HT-29 (cell line): ENCODE data around the gene SPPL2B. TPM values are rescaled to one million over a fixed set of nuclear protein-coding genes. Genes with fewer than 3 reads are reported as not detected.
"Not testable (repeated sequence)": the region's sequence is repeated elsewhere in the genome, so short reads cannot be mapped to it uniquely, and the experiment has no call there.

Experiments used
- DNase-seq: peaks from one replicate; pipeline ENCODE4 v3.0.0-alpha.2; 2015; ENCODE audit warnings: low spot score
- total RNA-seq: library from RNA; depleted of rRNA; stranded (reverse); fragments of >200 nt; shearing (Covaris generic); gene quantifications from 2 replicates; pipeline ENCODE4 v1.2.3, GENCODE V29; 2014; rRNA removed

Gene SPPL2B, protein sequence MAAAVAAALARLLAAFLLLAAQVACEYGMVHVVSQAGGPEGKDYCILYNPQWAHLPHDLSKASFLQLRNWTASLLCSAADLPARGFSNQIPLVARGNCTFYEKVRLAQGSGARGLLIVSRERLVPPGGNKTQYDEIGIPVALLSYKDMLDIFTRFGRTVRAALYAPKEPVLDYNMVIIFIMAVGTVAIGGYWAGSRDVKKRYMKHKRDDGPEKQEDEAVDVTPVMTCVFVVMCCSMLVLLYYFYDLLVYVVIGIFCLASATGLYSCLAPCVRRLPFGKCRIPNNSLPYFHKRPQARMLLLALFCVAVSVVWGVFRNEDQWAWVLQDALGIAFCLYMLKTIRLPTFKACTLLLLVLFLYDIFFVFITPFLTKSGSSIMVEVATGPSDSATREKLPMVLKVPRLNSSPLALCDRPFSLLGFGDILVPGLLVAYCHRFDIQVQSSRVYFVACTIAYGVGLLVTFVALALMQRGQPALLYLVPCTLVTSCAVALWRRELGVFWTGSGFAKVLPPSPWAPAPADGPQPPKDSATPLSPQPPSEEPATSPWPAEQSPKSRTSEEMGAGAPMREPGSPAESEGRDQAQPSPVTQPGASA
- 85.0 and 121 TPM in 2 replicates for total RNA-seq

GRCh38 chr19:2328401-2329148 is at the start of gene SPPL2B, which contains the start of gene LSM7:
Gene SPPL2B (plus strand): TSS chr19:2328684. CDS start chr19:2328710, 26 bp downstream.
Gene LSM7 (minus strand): TSS chr19:2328586. CDS start chr19:2328566, 20 bp downstream.
- DNase-seq: peak; percentile 76

DNA sequence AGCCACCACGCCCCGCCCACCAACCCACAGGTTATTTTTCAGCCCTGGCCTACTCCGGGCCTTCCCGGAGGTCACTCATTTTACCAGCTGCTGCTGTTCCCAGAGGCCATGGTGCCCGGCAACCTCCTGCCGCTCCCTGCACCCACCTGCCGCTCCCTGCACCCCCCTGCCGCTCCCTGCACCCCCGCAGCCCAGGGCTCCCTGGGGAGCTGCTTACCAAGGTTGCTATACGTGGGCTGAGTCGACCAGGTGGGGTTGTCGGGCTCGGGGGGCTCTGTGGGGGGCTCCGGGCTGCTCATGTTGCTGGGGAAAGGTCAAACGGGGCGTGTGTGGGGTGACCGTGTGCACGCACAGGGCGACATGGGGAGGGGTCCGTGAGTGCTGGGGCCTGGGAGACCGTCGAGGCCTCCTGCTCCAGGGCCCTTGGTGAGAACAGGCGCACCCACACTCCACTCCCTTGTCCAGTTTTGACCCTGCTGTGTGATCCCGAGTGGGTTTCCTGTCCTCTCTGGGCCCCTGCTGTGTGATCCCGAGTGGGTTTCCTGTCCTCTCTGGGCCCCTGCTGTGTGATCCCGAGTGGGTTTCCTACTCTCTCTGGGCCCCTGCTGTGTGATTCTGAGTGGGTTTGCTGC is 47.7 kb upstream of the SPPL2B start:
- DNase-seq: no peak

GRCh38 chr19:2281265-2282061 is 47.0 kb upstream of the SPPL2B start:
- not testable (repeated sequence) for DNase-seq

DNA sequence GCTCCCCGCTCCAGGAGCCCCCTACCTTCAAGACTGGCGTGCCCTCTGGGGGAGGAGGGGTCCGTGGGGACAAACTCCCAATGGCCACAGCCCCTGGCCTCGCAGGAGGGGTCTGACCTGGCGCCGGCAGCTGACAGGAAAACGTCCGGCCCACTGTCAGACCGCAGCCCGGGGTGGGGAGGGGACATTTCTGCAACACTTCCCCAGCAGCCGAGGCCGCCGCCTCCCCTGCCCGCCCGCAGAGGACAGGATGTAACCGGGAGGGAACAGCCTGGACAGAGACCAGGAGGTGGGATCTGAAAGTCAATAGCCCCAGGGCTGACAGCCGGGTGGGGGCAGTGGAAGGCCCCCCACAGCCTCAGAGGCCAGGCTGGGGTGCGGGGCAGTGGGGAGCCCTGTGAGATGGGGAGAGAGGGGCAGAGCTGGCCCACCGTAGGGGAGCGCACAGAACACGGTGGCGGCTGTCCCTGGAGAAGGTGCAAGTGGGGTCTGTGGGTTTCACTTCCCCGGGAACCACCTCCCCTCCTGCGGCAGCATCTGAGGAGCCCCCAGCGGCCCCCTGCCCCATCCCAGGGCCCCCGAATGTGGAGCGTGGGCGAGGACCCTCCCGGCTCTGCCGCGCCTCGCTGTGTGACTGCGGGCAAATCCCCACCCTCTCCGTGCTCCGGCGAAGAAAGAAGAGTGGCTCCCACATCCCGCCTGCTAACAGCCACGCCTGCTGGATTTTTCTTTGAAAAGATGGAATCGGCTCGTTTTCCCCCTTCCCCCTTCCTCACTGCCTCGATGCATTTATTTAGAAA is 46.2 kb upstream of the SPPL2B start, which contains the start of gene PEAK3:
Gene PEAK3 (minus strand): TSS at position 114 of the 800 bp plus-strand sequence. CDS start 1,244 bp downstream, outside the sequence.
- DNase-seq: no peak

GRCh38 chr19:2282862-2283237 is 45.6 kb upstream of the SPPL2B start:
- no peak for DNase-seq

GRCh38 chr19:2283835-2284507 is 44.5 kb upstream of the SPPL2B start:
- DNase-seq: no peak

GRCh38 chr19:2286402-2287140 is 41.9 kb upstream of the SPPL2B start:
- DNase-seq: no peak

DNA sequence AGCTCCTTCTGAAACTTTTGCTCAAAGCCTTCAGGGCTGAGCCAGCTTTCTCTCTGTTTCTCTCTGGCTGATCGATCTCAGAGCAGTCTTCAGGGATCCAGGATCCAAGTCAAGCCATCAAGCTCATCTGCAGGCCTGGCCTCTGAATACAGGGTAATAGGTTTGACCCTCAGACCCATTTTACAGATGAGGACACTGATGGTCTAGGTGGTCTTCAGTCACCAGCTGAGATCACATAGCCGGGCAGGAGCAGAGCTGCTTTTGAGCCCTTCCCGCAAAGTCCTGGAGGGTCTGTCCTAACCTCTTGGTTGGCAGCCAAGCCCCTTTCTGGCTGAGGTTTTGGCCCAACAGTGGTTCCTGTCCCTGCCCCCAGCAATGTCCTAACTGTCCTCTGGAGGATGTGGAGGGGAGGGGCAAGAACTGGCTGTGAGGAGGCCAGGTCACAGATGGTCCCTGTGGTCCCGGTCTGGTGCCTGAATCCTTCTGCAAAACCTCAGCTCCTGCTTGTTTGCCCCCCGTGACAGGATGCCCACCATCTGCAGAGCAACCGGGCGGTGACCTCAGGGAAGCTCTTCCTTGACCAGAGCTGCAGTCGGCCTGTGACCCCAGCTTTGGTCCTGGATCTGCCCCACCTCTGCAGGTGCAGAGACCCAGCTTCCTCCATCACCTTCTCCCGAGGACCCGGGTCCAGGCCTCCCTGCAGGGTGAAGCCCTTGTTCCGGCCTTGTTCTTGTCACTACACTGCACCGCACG is 40.7 kb upstream of the SPPL2B start:
- DNase-seq: no peak

DNA sequence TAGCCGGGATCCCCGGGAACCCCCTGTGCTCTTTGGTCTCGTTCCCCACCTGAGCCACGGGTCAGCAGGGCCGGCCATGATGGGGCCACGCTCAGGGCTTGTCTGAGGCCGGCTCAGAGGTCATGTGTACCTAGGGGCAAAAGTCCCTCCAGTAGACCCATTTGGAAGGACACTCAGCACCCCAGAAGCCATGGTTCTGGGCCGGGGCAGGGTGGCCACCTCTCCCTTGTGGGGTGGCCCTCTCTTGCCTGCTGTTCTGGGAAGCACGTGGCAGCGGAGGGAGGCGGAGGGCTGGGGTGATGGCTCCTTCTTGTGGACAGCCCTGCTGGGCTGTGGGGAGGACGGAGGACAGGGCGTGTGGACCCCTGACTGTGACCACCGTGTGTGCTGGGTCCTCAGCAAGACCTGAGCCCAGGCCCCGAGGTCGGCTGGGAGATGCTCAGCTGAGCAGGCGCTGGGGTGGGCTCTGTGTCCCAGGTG is 40.1 kb upstream of the SPPL2B start:
- no peak for DNase-seq

- DNase-seq: no peak
Observed at GRCh38 chr19:2288818-2289713, 39.4 kb upstream of the SPPL2B start.

- DNase-seq: no peak
Observed at GRCh38 chr19:2289714-2290435, 38.6 kb upstream of the SPPL2B start.

DNA sequence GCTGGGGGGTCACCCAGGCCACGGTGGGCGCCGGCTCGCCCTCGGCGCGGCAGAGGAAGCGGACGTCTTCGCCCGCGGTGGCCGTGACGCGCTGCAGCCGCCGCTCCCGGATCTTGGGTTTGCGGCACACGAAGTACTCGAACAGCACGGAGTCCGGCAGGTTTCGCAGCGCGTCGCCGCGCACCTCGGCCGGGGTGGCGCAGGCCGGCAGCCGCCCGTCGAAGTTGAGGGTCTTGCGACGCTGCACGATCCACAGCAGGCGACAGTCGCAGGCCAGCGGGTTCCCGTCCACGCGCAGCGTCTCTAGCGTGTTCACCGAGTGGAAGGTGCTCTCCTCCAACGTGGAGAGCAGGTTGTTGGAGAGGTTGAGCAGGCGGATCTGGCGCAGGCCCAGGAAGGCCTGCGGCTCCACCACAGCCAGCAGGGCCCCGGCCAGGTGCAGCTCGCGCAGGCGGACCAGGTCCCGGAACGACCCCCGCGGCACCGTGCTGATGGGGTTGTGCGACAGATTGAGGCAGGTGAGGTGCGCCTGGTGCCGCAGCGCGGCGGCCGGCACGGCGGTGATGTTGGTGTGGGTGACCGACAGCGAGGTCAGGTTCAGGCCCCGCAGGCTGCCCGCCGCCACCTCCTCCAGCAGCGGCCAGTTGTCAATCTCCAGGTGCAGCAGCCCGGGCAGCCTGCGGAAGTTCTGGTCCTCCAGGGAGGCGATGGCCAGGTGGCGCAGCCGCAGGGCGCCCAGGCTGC is 37.9 kb upstream of the SPPL2B start:
- no peak for DNase-seq

DNA sequence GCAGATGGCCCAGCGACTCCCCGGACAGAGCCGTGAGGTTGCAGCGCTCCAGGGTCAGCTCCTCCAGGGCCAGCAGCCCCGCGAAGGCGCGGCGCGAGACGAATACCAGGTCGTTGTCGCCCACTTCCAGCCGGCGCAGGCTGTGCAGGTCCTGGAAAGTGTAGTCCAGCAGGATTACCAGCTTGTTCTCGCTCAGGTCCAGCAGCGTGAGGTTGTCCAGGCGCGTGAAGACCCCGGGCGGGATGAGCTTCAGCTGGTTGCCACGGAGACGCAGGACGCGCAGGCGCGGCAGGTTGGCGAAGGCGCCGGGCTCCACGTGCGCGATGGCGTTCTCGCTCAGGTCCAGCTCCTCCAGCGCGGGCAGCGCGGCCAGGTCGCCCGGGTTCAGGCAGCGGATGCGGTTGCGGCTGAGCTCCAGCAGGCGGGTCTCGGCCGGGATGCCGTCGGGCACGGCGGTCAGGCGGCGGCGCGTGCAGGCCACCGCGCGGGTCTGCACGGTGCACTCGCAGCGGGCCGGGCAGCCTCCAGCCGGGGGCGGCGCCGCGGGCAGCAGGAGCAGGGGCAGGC is 37.2 kb upstream of the SPPL2B start:
- DNase-seq: no peak

DNA sequence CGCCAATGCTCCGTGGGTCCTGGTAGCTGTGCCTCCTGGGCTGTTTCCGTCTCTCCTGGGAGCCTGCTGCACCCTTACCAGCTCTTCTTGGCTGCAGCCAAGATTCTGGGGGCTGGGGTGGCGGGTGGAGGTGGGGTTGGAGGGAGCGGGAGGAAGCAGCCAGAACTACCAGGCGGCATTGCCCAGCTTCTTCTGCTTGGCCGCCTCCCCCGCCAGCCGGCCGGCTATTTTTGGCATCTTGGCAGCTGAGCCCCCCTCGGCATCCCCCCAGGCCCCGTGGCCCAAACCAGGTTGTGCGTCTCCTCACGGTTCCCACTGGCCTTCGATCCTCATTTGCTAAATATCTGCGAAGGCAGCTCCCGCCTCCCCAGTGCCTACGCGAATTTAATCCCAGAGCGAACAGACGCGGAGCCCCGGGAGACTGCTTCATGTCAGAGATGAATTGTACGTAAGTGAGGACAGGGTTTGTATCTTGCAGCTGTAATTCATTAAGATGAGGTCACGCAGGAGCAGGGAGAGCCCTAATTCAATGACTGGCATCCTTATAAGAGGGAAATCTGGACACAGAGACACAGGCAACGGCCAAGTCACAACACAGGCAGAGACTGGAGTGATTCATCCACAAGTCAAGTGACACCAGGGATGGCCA is 33.7 kb upstream of the SPPL2B start:
- DNase-seq: no peak
